ENCODE results near the gene BCOR.

BCOR gene

DNA sequence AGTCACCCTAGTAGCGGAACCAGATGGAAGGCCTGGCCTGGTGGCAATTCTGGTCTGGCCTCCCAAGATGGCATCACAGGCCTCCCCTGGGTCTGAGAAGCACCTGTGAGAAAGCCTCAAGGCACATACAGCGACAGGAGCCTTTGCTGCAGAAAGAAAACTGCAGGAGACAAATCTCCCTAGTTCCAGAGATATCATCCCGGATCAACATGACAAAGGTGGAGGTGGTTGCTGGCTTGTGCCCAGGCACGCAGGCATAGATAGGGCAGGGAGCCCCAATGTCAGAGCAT lies 93.6 kb downstream of the BCOR start:
- TF ChIP-seq POLR2A (IDR thresholded peaks at IDR 0.05; ENCODE audit: low read depth, low read length) (no peak), POLR2AphosphoS5 (IDR thresholded peaks at IDR 0.05; ENCODE audit: low read depth, low read length) (no peak), TAF1 (IDR thresholded peaks at IDR 0.05; ENCODE audit: borderline replicate concordance, low read depth, low read length) (no peak)
- FAIRE-seq (no peak), DNase-seq (ENCODE audit: insufficient read length) (no peak)

DNA sequence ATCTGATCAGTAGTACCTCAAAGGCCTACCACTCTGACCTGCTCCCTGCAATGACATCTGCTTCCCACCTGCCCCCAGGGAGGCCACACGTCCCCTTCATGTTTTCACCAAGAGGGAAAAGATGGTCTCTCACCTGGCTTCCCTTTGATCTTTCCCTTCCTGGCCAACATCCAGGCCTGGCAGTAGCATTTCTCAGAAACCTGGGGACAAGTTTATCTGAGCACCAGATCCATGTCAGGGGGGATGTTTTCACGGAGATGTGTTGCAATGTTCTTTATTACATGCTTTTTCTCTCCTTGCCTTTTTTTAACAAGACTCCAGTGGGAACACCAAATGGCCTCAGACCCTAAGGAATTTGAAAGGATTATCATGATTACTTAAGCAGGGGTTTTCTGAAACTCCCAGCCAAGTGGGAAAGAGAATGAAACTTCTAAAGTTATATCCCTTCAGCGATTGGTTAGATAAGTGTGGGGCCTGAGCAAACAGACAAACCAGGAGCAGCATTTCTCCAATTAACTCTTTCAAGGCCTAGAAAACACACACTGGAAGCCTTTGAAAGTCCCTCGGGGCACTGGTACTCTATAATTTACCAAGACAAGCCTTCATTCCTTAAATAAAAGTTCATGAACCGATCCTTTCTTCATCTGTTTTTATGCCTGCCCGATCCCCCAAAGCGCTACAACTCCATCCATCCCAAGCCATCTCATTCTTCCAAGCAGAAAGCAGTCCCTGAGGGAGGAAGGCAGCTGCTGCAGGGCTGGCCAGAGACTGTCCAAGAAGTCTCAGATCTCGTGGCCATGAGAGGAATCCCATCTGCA lies 94.1 kb downstream of the BCOR start:
- no peak for FAIRE-seq
- no peak for DNase-seq (ENCODE audit: insufficient read length)
- TF ChIP-seq POLR2A (IDR thresholded peaks at IDR 0.05; ENCODE audit: low read depth, low read length), result no peak
- TF ChIP-seq POLR2AphosphoS5 (IDR thresholded peaks at IDR 0.05; ENCODE audit: low read depth, low read length), result no peak
- TF ChIP-seq TAF1 (IDR thresholded peaks at IDR 0.05; ENCODE audit: borderline replicate concordance, low read depth, low read length), result no peak

DNA sequence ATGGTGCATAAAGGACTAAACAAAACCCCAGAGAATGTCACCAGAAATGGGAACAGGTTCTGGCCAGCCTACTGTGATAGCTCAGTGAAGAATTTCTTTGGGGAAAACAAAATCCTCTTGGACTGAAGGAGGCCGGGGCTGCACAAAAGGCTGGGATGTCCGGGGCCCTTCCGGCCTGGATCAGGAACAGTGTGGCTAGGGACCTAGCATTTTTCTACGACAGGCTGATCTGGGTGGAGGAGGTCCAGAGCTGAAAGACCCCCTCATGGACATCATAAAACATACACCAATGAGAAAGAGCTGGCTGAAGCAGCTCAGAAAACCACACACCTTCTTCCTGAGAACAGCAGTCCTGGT lies 94.7 kb downstream of the BCOR start:
- FAIRE-seq, result peak; percentile 27
- TF ChIP-seq TAF1 (IDR thresholded peaks at IDR 0.05; ENCODE audit: borderline replicate concordance, low read depth, low read length) (no peak), POLR2AphosphoS5 (IDR thresholded peaks at IDR 0.05; ENCODE audit: low read depth, low read length) (no peak), POLR2A (IDR thresholded peaks at IDR 0.05; ENCODE audit: low read depth, low read length) (no peak)
- DNase-seq (ENCODE audit: insufficient read length), result no peak
